ENCODE measurements around the gene ZC2HC1B.

Gene ZC2HC1B

DNA sequence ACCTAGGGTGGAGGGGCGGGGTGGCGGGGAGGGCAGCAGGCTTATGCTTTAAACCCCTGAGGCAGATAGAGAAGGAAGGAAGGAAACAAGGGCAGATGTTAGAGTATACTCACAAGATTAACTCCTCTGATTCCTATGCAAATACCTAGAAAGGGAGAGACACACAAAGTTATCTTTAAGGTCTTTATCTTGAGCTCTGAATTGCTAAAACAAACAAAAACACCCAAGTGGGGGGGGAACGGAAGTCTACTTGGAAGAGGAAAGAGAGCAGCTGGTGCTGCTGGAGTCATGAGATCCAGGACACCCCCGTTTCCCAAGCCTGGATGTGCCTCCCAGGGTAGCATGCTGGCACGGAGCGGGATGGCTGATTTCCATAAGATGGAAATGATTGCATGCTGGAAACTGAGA, 100.4 kb downstream of the ZC2HC1B start:
- TF ChIP-seq ZNF384 (IDR thresholded peaks at IDR 0.05), result no peak
- TF ChIP-seq BHLHE40 (IDR thresholded peaks at IDR 0.05; ENCODE audit: borderline replicate concordance), result no peak
- TF ChIP-seq L3MBTL2 (conservative IDR thresholded peaks at IDR 0.05), result no peak
- no peak for TF ChIP-seq FOXK2 (IDR thresholded peaks at IDR 0.05)
- no peak for TF ChIP-seq SUZ12 (IDR thresholded peaks at IDR 0.05)
- TF ChIP-seq TARDBP (IDR thresholded peaks at IDR 0.05), result no peak
- TF ChIP-seq LEF1 (IDR thresholded peaks at IDR 0.05; ENCODE audit: borderline replicate concordance), result no peak
- TF ChIP-seq NFRKB (IDR thresholded peaks at IDR 0.05), result no peak
- no peak for TF ChIP-seq CTBP1 (IDR thresholded peaks at IDR 0.05; ENCODE audit: borderline replicate concordance)
- no peak for TF ChIP-seq ELF4 (IDR thresholded peaks at IDR 0.05)
- ChIA-PET CTCF (no interaction called here), POLR2A (no interaction called here)
- DNase-seq (ENCODE audit: extremely low spot score), result no peak

DNA sequence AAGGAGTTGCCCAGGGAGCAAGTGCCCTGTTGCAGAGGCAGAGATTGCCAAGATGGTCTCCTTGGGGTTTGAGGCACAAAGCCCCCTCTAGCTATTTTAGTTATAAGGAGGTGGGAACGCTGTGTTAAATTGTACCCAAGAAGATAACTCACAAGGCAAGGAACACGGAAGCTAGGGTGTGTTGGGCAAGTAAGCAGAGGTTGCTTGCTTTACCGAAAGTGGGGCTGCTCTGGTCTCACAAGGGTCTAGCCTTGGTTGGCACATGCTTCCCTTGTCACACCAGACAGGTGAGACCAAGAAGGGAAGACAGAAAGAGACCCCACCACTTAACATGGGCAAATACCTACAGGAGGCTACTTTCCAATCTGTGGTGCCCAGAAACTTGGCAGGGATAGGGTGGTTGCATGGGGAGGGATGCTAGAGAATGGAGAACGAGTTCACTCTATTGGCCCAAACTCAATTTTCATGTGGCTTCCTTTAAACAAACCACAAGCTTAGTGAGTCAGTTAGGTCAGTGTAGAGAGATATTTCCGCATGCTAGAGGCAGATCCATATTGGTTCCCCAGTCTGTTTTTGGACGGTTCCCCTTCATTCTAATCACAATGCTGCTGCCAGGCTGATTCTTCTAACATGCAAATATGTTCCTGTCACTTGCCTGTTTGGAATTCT, 101.4 kb downstream of the ZC2HC1B start:
- TF ChIP-seq L3MBTL2 (conservative IDR thresholded peaks at IDR 0.05) (no peak), HDGF (IDR thresholded peaks at IDR 0.05; ENCODE audit: borderline replicate concordance) (no peak), TARDBP (IDR thresholded peaks at IDR 0.05) (no peak), FOXM1 (IDR thresholded peaks at IDR 0.05; ENCODE audit: borderline replicate concordance) (no peak), FOXK2 (IDR thresholded peaks at IDR 0.05) (no peak), ZNF384 (IDR thresholded peaks at IDR 0.05) (no peak), NFRKB (IDR thresholded peaks at IDR 0.05) (no peak), ARNT (IDR thresholded peaks at IDR 0.05) (no peak)
- CTCF ChIA-PET, result interaction anchor here (0.7 kb wide), 1 partner anchor 12 kb away, joined by 3 read pairs; no protein-coding TSS in a partner anchor
- no peak for DNase-seq (ENCODE audit: extremely low spot score)
- POLR2A ChIA-PET, result no interaction called here

DNA sequence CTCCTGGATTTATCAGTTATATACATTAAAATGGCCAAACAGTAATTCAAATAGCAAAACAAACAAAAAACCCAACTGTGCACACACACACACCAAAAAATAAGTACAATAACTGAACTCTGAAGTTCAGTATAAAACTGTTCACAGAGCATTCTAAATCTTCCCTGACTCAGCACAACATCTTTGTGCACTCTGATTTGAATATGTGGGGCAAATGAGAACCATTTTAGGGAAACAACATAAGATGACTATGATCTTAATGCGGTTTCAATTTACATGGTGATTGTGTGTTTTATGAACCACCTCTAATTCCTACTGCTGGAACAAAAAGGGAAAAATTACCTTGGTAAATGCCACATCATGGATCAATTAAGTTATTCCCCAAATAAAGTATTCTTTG, 102.0 kb downstream of the ZC2HC1B start:
- TF ChIP-seq SP1 (IDR thresholded peaks at IDR 0.05), result no peak
- no peak for TF ChIP-seq ZNF384 (IDR thresholded peaks at IDR 0.05)
- TF ChIP-seq, protein P1, sequence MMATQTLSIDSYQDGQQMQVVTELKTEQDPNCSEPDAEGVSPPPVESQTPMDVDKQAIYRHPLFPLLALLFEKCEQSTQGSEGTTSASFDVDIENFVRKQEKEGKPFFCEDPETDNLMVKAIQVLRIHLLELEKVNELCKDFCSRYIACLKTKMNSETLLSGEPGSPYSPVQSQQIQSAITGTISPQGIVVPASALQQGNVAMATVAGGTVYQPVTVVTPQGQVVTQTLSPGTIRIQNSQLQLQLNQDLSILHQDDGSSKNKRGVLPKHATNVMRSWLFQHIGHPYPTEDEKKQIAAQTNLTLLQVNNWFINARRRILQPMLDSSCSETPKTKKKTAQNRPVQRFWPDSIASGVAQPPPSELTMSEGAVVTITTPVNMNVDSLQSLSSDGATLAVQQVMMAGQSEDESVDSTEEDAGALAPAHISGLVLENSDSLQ (IDR thresholded peaks at IDR 0.05), result no peak
- TF ChIP-seq LEF1 (IDR thresholded peaks at IDR 0.05; ENCODE audit: borderline replicate concordance), result no peak
- no peak for TF ChIP-seq FOXM1 (IDR thresholded peaks at IDR 0.05; ENCODE audit: borderline replicate concordance)
- no peak for TF ChIP-seq HDGF (IDR thresholded peaks at IDR 0.05; ENCODE audit: borderline replicate concordance)
- no peak for TF ChIP-seq FOXA1 (IDR thresholded peaks at IDR 0.05)
- no peak for TF ChIP-seq CTBP1 (IDR thresholded peaks at IDR 0.05; ENCODE audit: borderline replicate concordance)
- TF ChIP-seq ARNT (IDR thresholded peaks at IDR 0.05), result no peak
- no peak for TF ChIP-seq BHLHE40 (IDR thresholded peaks at IDR 0.05; ENCODE audit: borderline replicate concordance)
- TF ChIP-seq SUZ12 (IDR thresholded peaks at IDR 0.05), result no peak
- no peak for TF ChIP-seq FOXK2 (IDR thresholded peaks at IDR 0.05)
- TF ChIP-seq TARDBP (IDR thresholded peaks at IDR 0.05), result no peak
- TF ChIP-seq NFRKB (IDR thresholded peaks at IDR 0.05), result no peak
- TF ChIP-seq L3MBTL2 (conservative IDR thresholded peaks at IDR 0.05), result no peak
- no peak for TF ChIP-seq ELF4 (IDR thresholded peaks at IDR 0.05)
- DNase-seq (ENCODE audit: extremely low spot score), result no peak
- POLR2A ChIA-PET, result no interaction called here
- CTCF ChIA-PET, result no interaction called here

DNA sequence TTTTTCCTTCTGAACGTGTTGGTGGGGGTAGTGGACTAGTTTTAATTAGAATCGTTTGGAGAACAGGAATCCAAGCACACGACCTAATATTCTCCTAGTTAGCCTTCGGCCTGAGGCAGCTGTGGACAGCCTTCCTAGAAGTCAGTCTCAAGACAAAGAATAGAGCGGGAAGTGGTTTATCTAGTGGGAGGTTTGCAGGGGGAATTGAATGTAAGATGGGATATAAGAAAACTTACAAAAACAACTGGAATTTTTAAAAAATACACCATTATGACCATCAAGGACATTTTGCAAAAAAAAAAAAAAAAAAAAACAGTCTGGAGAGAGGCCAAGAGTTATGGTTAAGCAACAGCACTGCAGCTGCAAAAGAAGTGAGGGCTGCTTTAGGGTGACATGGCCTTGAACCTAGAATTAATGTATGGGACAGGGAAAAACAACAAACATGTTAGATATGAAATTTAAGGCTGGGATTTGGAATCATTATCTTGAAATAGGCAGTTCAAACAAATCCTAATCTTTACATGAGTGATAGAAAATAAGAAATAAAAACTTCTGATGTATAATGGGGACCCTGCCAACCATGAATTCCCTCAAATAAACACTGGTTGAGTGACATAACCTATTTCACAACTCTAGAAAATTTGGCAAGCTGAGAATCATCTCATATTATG, 103.6 kb downstream of the ZC2HC1B start:
- ChIA-PET POLR2A (no interaction called here), CTCF (interaction anchor here (1.0 kb wide), 1 partner anchor 25 kb away, joined by 5 read pairs; no protein-coding TSS in a partner anchor)
- TF ChIP-seq ELF4 (IDR thresholded peaks at IDR 0.05), result no peak
- no peak for TF ChIP-seq ARNT (IDR thresholded peaks at IDR 0.05)
- no peak for TF ChIP-seq SP1 (IDR thresholded peaks at IDR 0.05)
- no peak for TF ChIP-seq CTBP1 (IDR thresholded peaks at IDR 0.05; ENCODE audit: borderline replicate concordance)
- TF ChIP-seq FOXK2 (IDR thresholded peaks at IDR 0.05), result no peak
- TF ChIP-seq LEF1 (IDR thresholded peaks at IDR 0.05; ENCODE audit: borderline replicate concordance), result no peak
- no peak for TF ChIP-seq TARDBP (IDR thresholded peaks at IDR 0.05)
- TF ChIP-seq HDGF (IDR thresholded peaks at IDR 0.05; ENCODE audit: borderline replicate concordance), result no peak
- TF ChIP-seq ZNF384 (IDR thresholded peaks at IDR 0.05), result no peak
- TF ChIP-seq FOXA1 (IDR thresholded peaks at IDR 0.05), result no peak
- TF ChIP-seq, protein P1 (IDR thresholded peaks at IDR 0.05), result no peak
- TF ChIP-seq FOXM1 (IDR thresholded peaks at IDR 0.05; ENCODE audit: borderline replicate concordance), result no peak
- DNase-seq (ENCODE audit: extremely low spot score), result no peak

DNA sequence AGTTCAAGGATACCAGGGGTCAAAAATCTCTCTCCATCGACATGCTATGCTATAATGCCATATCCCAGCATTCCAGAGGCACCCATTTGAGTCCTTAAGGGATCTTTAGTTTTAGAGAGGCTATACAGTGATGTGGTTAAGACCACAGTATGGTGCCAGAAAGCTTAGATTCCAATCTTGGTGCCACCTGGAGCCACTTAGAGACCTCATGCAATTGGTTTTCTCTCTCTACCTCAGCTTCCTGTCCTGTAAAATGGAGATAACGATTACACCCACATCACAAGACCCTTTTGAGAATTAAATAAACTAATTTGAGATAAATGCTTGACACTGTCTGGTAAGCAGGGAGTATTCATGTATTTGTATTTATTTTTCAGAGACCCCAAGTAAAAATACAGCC, 104.8 kb downstream of the ZC2HC1B start:
- DNase-seq (ENCODE audit: extremely low spot score), result no peak
- POLR2A ChIA-PET, result no interaction called here
- CTCF ChIA-PET, result no interaction called here
- TF ChIP-seq HDGF (IDR thresholded peaks at IDR 0.05; ENCODE audit: borderline replicate concordance) (no peak), SP1 (IDR thresholded peaks at IDR 0.05) (no peak), LEF1 (IDR thresholded peaks at IDR 0.05; ENCODE audit: borderline replicate concordance) (no peak), ARNT (IDR thresholded peaks at IDR 0.05) (no peak), ZNF384 (IDR thresholded peaks at IDR 0.05) (no peak), FOXM1 (IDR thresholded peaks at IDR 0.05; ENCODE audit: borderline replicate concordance) (no peak), ELF4 (IDR thresholded peaks at IDR 0.05) (no peak), NFRKB (IDR thresholded peaks at IDR 0.05) (no peak), FOXA1 (IDR thresholded peaks at IDR 0.05) (no peak), BHLHE40 (IDR thresholded peaks at IDR 0.05; ENCODE audit: borderline replicate concordance) (no peak)
- TF ChIP-seq, protein P1 (IDR thresholded peaks at IDR 0.05), result no peak

All from HEK293T (cell line).